ENCODE measurements around the gene PNMA8A. TPM values are rescaled to one million over a fixed set of nuclear protein-coding genes. Genes with fewer than 3 reads are reported as not detected.
A peak's percentile ranks its signal among the peaks of the same experiment; 100 is the strongest.

Gene PNMA8A
- total and polyA plus RNA-seq, 2 of the 8 experiments (the other 6 are each of a cell fraction or from before 2014, with no cell fraction given) = 10.0 to 22.8 TPM

DNA sequence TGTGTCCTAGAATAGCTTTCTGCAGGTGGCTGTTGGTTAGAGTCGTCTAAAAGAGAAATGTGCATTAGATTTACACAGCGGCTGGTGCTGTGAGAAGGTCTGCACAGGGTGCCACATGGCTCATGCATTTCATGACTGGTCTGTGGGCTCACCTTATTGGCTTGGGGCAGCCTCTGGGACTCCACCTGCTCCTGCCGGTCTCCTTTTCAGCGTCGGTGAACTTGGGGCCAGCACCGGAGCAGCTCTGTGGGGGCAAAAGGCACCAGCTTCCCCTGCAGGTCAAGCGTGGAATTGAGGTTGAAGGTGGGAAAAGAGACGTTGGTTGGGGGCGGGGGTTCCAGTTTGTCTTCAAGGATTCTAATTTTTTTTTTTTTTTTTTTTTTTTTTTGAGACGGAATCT, 39.5 kb downstream of the PNMA8A start (continued):
- TF ChIP-seq CTBP2 (IDR thresholded peaks at IDR 0.05; ENCODE audit: borderline replicate concordance, insufficient read depth, insufficient read length, low read length) (no peak), NRF1 (IDR thresholded peaks at IDR 0.05; ENCODE audit: low read depth, low read length) (no peak), RBBP5 (IDR thresholded peaks at IDR 0.05; ENCODE audit: borderline replicate concordance, low read depth, low read length) (no peak), TCF12 (IDR thresholded peaks at IDR 0.05; ENCODE audit: low read depth, low read length) (no peak), MAX (IDR thresholded peaks at IDR 0.05) (peak; percentile 35; the same call in 1 of the 2 replicates), USF2 (IDR thresholded peaks at IDR 0.05; ENCODE audit: low read length) (no peak), CHD1 (IDR thresholded peaks at IDR 0.05; ENCODE audit: low read depth, low read length) (no peak), RAD21 (IDR thresholded peaks at IDR 0.05 in 1 of 2, conservative IDR thresholded peaks at IDR 0.05 in 1 of 2; ENCODE audit: low read depth in 2 of 2, low read length in 2 of 2) (peak; percentile 67 to 77), YY1 (IDR thresholded peaks at IDR 0.05; ENCODE audit: low read depth, low read length) (no peak), BCL11A (IDR thresholded peaks at IDR 0.05; ENCODE audit: low read depth in 2 of 2, low read length in 2 of 2) (no peak), SP4 (IDR thresholded peaks at IDR 0.05; ENCODE audit: low read length) (no peak)
- TF ChIP-seq, protein P1, sequence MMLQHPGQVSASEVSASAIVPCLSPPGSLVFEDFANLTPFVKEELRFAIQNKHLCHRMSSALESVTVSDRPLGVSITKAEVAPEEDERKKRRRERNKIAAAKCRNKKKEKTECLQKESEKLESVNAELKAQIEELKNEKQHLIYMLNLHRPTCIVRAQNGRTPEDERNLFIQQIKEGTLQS (IDR thresholded peaks at IDR 0.05; ENCODE audit: insufficient read depth, low read depth, low read length) = no peak

Data from H1 (cell line).